H54 (cell line): ENCODE results near the gene CLIC3.
"Not testable (repeated sequence)": the region's sequence is repeated elsewhere in the genome, so short reads cannot be mapped to it uniquely, and the experiment has no call there.

Experiments used
- DNase-seq: peaks from one replicate; pipeline ENCODE4 v3.0.0; 2011; ENCODE audit warnings: low spot score, mixed read lengths; ENCODE audit not compliant: insufficient read length
- FAIRE-seq: peaks from 3 replicates; lab custom pipeline; 2011; peaks lifted over from hg19 to GRCh38; lab: Jason Lieb, UNC
- POLR2A ChIP-seq: IDR thresholded peaks from 2 replicates; pipeline ENCODE4 v1.6.1; 2011; ENCODE audit warnings: low read depth, mild to moderate bottlenecking, low read length

CLIC3 gene

GRCh38 chr9:137035937-137036336, 39.6 kb upstream of the CLIC3 start:
- FAIRE-seq (no peak), DNase-seq (no peak)
- TF ChIP-seq POLR2A, result no peak

GRCh38 chr9:137035507-137035834, 39.1 kb upstream of the CLIC3 start:
- FAIRE-seq, result no peak
- no peak for DNase-seq

GRCh38 chr9:137034709-137035506, 38.5 kb upstream of the CLIC3 start:
- DNase-seq (peak; percentile 100), FAIRE-seq (no peak)
- TF ChIP-seq POLR2A, result no peak

More at GRCh38 chr9:137035507-137035834, 39.1 kb upstream of the CLIC3 start:
- TF ChIP-seq POLR2A, result no peak

DNA sequence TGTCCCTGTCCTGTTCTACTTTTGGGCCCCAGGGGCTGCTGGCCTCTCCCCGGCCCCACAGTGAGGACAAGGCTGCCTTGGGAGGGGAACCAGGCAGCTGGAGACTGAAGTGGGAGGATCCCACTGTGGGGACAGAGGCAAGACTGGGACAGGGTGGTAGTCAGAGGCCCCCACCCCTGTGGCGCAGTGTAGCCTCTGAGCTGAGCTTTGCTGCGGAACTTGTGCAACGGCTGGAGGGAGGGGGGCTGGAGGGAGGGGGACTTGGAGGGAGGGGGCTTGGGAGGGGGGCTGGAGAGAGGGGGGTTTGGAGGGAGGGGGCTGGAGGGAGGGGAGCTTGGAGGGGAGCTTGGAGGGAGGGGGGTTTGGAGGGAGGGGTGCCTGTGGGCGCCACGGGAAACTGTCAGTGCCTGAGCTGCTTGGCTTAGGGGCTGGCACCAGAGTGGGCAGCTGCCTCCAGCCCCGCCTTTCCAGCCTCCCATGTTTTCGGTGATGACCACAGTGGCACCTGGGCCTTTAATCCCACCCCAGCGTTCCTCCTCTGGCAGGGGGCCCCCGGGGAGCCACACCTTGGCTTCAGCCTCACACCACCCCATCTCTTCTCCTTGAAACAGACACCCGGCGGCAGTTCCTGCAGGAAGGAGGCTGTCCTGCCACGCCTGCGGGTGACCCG, 37.8 kb upstream of the CLIC3 start:
- no peak for TF ChIP-seq POLR2A
- FAIRE-seq, result no peak
- DNase-seq, result peak; percentile 86

- DNase-seq, FAIRE-seq: not testable (repeated sequence)
Observed at GRCh38 chr9:137033481-137033880, 37.1 kb upstream of the CLIC3 start.

- no peak for TF ChIP-seq POLR2A
- DNase-seq, result no peak
- no peak for FAIRE-seq
Observed at GRCh38 chr9:137032858-137033257, 36.5 kb upstream of the CLIC3 start.

DNA sequence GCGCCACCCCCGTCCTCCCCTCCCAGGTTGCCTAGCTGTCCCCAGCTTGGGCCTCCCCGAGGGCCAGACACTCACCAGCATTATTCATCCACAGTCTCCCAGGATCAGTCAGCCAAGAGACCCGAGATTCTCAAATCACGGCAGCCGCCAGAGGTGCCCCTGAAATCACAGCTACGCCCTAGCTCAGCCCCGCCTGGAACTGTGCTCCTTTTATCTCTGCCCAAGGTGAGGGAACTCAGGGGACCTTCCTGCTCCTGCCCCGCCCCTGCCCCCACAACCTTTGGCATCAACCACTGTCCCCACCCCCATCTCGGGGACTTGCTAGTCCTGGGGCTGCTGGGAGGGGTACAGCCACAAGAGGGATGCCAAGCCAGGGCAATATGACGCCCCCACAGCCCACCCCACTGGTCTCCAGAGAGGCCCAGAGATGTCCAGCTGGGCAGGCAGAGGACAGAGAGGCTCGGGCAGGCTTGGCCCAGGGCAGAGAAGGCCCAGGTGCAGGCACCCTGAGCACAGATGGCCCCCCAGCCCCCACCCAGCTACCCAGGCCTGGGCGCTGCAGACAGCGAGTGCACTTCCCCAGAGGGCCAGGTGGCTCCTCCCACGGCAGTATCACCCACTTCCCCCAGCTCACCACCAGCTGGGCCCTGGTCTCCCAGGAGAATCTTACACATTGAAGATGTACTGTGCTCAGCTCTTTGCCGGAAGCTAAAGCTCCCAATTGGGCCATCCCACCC, 35.7 kb upstream of the CLIC3 start, which contains the start of gene FUT7:
TSS of gene FUT7 (minus strand) at position 185 of the 737 bp plus-strand sequence. CDS start at position 88, 97 bp downstream.
- TF ChIP-seq POLR2A, result no peak
- FAIRE-seq (no peak), DNase-seq (no peak)

DNA sequence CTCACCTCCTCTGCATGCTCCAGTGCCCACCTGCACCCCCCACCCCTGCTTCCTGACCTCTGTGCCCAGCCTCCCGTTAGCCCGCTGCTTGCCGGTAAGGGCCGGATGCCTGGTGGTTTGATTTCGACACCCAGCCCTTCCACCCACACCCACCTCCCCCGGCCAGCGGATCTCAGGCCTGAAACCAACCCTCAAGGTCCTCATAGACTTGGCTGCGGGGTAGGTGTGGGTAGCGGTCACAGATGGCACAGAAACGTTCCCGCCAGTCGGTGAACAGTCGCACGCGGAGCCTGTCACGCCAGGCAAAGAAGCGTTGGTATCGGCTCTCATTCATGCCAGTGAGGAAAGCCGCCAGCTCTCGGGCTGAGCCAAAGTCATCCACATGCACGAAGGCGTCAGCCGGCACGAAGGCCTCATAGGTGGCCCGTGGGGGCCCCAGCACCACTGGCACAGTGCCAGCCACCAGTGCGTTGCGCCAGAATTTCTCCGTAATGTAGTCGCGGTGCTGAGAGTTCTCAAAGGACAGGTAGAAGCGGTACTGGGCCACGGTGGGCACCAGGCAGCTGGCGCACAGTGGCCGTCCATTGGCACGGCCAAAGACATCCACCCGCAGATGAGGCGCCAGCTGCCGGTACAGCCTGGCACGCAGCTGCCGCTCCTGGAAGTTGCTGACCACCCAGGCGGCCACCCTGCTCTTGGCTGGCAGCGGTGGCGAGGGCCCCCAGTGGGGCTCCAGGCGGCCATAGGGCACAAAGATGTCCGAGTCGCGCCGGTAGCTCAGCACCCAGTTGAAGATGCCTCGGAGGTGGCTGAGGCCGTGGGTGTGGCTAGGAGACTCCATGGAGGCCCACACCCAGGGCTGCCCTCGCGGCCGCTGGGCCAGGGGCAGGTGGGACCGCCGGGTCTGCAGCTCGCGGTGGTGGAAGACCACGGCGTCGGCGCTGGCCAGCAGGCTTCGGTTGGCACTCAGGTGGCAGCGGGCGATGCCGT, 34.5 kb upstream of the CLIC3 start:
- FAIRE-seq (no peak), DNase-seq (no peak)
- TF ChIP-seq POLR2A, result no peak

GRCh38 chr9:137030006-137030405, 33.6 kb upstream of the CLIC3 start:
- TF ChIP-seq POLR2A, result no peak
- FAIRE-seq, result no peak
- no peak for DNase-seq

- FAIRE-seq (peak; percentile 65), DNase-seq (peak; percentile 97)
- no peak for TF ChIP-seq POLR2A
Observed at GRCh38 chr9:137029058-137029936, 32.9 kb upstream of the CLIC3 start.

DNA sequence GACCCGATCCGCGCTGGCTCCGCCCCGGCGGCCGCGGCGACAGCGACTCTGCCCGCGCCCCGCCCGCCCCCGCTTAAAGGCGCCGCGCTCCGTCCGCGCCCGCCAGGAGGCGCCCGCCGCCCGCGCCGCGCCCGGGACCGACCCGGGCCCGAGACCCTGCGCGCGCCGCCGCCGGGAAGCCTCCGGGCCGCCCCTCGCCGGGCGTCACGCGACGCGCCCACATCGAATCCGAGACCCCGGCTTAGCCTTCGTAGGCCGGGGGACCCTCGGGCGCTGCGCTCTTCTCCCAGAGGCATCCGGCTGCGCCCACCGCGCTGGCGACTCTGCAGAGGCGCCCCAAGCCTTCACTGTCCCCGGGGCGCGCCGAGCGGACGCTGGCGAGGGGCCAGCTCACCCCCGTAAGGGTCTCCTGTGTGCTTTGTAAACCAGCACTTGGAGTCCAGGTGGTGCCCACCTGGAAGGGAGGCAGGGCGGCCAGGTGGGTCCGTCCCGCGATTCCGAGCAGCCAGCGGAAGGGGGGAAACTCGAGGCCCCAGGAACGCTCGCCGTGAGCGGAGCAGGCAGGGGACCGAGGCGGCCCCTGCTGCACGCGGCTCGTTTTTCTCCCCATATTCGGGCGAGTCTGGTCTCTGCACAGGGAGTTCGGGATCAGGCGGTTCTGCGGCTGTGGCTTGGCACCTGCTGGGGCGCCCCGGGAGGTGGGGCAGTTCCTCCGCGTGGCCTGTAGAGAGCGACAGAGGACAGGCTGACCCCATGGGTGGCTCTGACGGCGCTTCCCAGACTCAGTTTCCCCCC, 32.1 kb upstream of the CLIC3 start:
- no peak for TF ChIP-seq POLR2A
- FAIRE-seq, result no peak
- peak; percentile 93 for DNase-seq
